Suprapubic skin (tissue), 4 donors: ENCODE measurements around the gene FSTL1. TPM values are rescaled to one million over a fixed set of nuclear protein-coding genes. Genes with fewer than 3 reads are reported as not detected.

ENCODE experiments used
- DNase-seq, 2 donors: peaks; one replicate each; pipeline ENCODE4 v3.0.0-alpha.2; 2019; ENCODE audit warnings: low spot score in 2 of 2
- H3K27ac ChIP-seq: fragments of 200-600 bp; sonication (generic); one replicate; pipeline ENCODE4 v1.5.1; 2019
- H3K27me3 ChIP-seq: fragments of 200-600 bp; sonication (generic); one replicate; pipeline ENCODE4 v1.5.1; 2019
- H3K36me3 ChIP-seq: fragments of 200-600 bp; sonication (generic); one replicate; pipeline ENCODE4 v1.5.1; 2019
- H3K4me1 ChIP-seq: fragments of 200-600 bp; sonication (generic); one replicate; pipeline ENCODE4 v1.5.1; 2019
- H3K4me3 ChIP-seq: fragments of 200-600 bp; sonication (generic); one replicate; pipeline ENCODE4 v1.5.1; 2019; ENCODE audit warnings: mild to moderate bottlenecking
- H3K9me3 ChIP-seq: fragments of 200-600 bp; sonication (generic); one replicate; pipeline ENCODE4 v1.5.1; 2019
- CTCF ChIP-seq, 2 donors: fragments of 200-600 bp in 1 of 2; fragments of 450-650 bp in 1 of 2; sonication (generic) in 1 of 2; IDR thresholded peaks; one replicate each; pipeline ENCODE4 v1.5.1; 2016 to 2019; ENCODE audit warnings: antibody characterized with exemption in 2 of 2, mild to moderate bottlenecking in 1 of 2, moderate library complexity in 1 of 2
- EP300 ChIP-seq: sonication (generic); formaldehyde crosslinking; IDR thresholded peaks from one replicate; pipeline ENCODE4 v1.6.1; 2017; ENCODE audit warnings: antibody characterized with exemption
- POLR2A ChIP-seq, 2 donors: fragments of 450-650 bp; IDR thresholded peaks; one replicate each; pipeline ENCODE4 v1.6.1; 2017; ENCODE audit warnings: antibody characterized with exemption in 2 of 2, mild to moderate bottlenecking in 2 of 2, moderate library complexity in 2 of 2
- POLR2AphosphoS5 ChIP-seq, 3 donors: sonication (generic); formaldehyde crosslinking; IDR thresholded peaks; one replicate each; pipeline ENCODE4 v1.6.1; 2017; ENCODE audit warnings: antibody characterized with exemption in 3 of 3
- WGBS: methylation state at CpG from one replicate; pipeline ENCODE4 v1.1.5; 2018; 5-methylcytosine and 5-hydroxymethylcytosine counted together
- total RNA-seq, 4 donors: library from RNA; depleted of rRNA; stranded (reverse); fragments of >200 nt; gene quantifications; one replicate each; pipeline ENCODE4 v1.1.0, GENCODE V29; 2016

Gene FSTL1
- 10 to 100 TPM; 58.3 to 75.3 (median 63.9) TPM for total RNA-seq

GRCh38 chr3:120450600-120451271 lies at the start of gene FSTL1:
FSTL1 (minus strand) TSS chr3:120450992; CDS start chr3:120450746, 246 bp downstream.
- peak; percentile 82 to 85 for DNase-seq
- WGBS: 3% methylated on average over 18 of the region's 78 CpGs
- Histone ChIP-seq H3K27me3 (no peaks in the 10 kb centered on the region), H3K36me3 (no peaks in the 10 kb centered on the region), H3K4me3 (peak within 1 kb of the TSS; percentile 95), H3K9me3 (no peaks in the 10 kb centered on the region), H3K4me1 (peaks cover 38% of the 10 kb centered on the region), H3K27ac (peak within 1 kb of the TSS; percentile 97)
- no peak for TF ChIP-seq EP300
- TF ChIP-seq POLR2A (IDR thresholded peaks at IDR 0.05): peak; percentile 26 to 75
- peak in 2 of 3 donors; percentile 19 to 20 for TF ChIP-seq POLR2AphosphoS5 (IDR thresholded peaks at IDR 0.05)

GRCh38 chr3:120498556-120499346 lies 48.0 kb upstream of the FSTL1 start:
- no peak overlapping the region for H3K27ac ChIP-seq
- TF ChIP-seq EP300 (no peak), POLR2AphosphoS5 (IDR thresholded peaks at IDR 0.05) (peak in 1 of 3 donors; percentile 29), CTCF (IDR thresholded peaks at IDR 0.05) (no peak), POLR2A (IDR thresholded peaks at IDR 0.05) (no peak)
- no peaks in the 10 kb centered on the region for H3K27me3 ChIP-seq
- WGBS: 64% methylated on average over 2 of the region's 2 CpGs
- H3K4me3 ChIP-seq: no peak overlapping the region
- no peak for DNase-seq
- peaks cover 13% of the 10 kb centered on the region for H3K4me1 ChIP-seq
- H3K9me3 ChIP-seq: no peaks in the 10 kb centered on the region
- no peaks in the 10 kb centered on the region for H3K36me3 ChIP-seq

GRCh38 chr3:120497818-120498217 lies 47.0 kb upstream of the FSTL1 start:
- no peaks in the 10 kb centered on the region for H3K9me3 ChIP-seq
- H3K36me3 ChIP-seq: no peaks in the 10 kb centered on the region
- H3K27ac ChIP-seq: peak overlapping the region; percentile 30
- H3K4me3 ChIP-seq: no peak overlapping the region
- peaks cover 13% of the 10 kb centered on the region for H3K4me1 ChIP-seq
- TF ChIP-seq CTCF (IDR thresholded peaks at IDR 0.05): no peak
- TF ChIP-seq POLR2A (IDR thresholded peaks at IDR 0.05): no peak
- TF ChIP-seq POLR2AphosphoS5 (IDR thresholded peaks at IDR 0.05): no peak
- no peak for TF ChIP-seq EP300
- 48% methylated on average over 2 of the region's 2 CpGs for WGBS
- H3K27me3 ChIP-seq: no peaks in the 10 kb centered on the region
- DNase-seq: no peak

- Histone ChIP-seq H3K27ac (peak overlapping the region; percentile 30), H3K4me3 (no peak overlapping the region), H3K36me3 (no peaks in the 10 kb centered on the region), H3K9me3 (no peaks in the 10 kb centered on the region), H3K27me3 (no peaks in the 10 kb centered on the region), H3K4me1 (peaks cover 13% of the 10 kb centered on the region)
- DNase-seq: no peak
- TF ChIP-seq POLR2AphosphoS5 (IDR thresholded peaks at IDR 0.05) (no peak), EP300 (no peak), POLR2A (IDR thresholded peaks at IDR 0.05) (no peak), CTCF (IDR thresholded peaks at IDR 0.05) (no peak)
- WGBS: 43% methylated on average over 3 of the region's 3 CpGs
Measured at GRCh38 chr3:120497336-120497735, 46.5 kb upstream of the FSTL1 start.

- Histone ChIP-seq H3K4me1 (peaks cover 13% of the 10 kb centered on the region), H3K36me3 (no peaks in the 10 kb centered on the region), H3K27me3 (no peaks in the 10 kb centered on the region), H3K27ac (peak overlapping the region; percentile 35), H3K9me3 (no peaks in the 10 kb centered on the region), H3K4me3 (no peak overlapping the region)
- DNase-seq: no peak
- WGBS: 80% methylated on average over 3 of the region's 3 CpGs
- TF ChIP-seq POLR2A (IDR thresholded peaks at IDR 0.05) (no peak), CTCF (IDR thresholded peaks at IDR 0.05) (no peak), POLR2AphosphoS5 (IDR thresholded peaks at IDR 0.05) (no peak), EP300 (no peak)
Measured at GRCh38 chr3:120496278-120497002, 45.6 kb upstream of the FSTL1 start.
